Forelimb muscle (tissue), 1 donor: ENCODE results near the gene CELA2A. TPM values are rescaled to one million over a fixed set of nuclear protein-coding genes. Genes with fewer than 3 reads are reported as not detected.

Experiments
- DNase-seq: peaks from one replicate; pipeline ENCODE4 v3.0.0-alpha.2; 2013; ENCODE audit warnings: low read depth
- polyA plus RNA-seq: library from polyadenylated mRNA; unstranded; fragments of 120-200 nt; gene quantifications from one replicate; pipeline ENCODE4 v1.2.1, GENCODE V29; 2013; ENCODE audit not compliant: insufficient read length

CELA2A gene
- polyA plus RNA-seq: 0.35 TPM

DNA sequence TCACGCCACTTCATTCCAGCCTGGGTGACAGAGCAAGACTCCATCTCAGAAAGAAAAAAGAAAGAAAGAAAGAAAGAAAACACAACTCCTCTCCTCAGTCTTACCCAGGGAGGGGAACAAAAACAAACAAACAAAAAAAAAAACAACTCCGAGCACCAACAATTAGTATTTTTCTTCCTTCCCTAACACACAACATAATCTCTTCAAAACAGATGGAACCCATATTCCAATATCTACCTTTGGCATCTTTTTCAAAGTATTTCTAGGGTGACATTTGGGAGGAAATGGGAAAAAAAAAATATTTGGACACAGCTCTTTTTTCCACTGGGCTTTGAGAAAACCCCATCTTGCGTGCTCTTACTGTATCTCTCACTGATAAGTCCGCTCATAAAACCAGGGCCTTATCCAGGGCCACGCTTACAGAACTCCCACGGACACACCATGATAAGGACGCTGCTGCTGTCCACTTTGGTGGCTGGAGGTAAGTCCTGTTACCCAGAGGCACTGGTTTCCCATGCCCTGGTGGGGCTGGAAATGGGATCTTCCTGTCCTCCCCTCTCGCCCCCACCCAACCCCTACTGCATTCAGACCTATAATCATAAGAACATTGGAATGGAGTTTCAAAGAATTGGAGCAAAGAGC is at the start of gene CELA2A:
TSS of gene CELA2A (plus strand) at position 420 of the 642 bp plus-strand sequence. CDS start at position 442, 22 bp downstream.
- no peak for DNase-seq

DNA sequence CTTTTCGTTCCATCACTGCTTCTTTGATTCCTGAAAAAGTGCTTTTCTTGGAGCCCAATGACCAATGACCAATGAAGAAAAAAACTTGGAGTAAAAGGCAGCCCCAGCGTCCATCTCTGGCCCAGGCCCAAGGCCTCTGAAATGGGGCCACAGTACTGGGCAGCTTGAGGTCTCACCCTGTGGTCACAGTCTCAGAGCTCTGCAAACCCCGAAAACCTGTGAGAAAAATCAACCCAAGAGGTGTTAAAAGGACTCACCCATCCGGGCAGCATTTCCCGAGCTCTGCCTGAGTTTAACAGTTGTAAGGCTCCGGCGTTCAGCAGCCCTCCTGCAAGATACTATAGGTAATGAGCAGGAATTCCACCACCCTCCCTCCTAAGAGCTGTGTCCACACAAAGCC is 49.0 kb upstream of the CELA2A start:
- DNase-seq: no peak

DNA sequence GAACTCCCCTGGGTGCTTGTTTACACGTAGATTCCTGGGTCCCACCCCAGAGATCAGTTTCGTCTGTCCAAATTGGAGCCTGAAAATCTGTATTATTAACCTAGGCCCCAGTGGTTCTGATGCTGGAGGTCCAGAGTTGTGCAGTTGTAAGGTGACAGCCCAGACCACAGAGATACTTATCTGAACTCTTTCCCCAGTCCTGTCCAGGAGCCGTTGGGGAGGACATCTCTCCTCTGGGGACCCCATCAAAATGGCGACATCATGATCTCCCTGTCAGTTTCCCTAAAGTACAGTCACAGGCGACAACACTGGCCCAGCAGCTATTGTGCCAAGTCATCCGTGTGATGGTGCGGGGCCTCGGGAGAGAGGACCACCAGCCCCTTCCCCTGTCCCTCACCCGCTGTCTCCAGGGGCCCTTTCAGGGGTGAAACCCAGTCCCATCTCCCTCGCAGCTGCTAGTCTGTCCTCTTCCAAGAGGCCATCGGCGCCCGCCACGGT is 47.6 kb upstream of the CELA2A start:
- no peak for DNase-seq

DNA sequence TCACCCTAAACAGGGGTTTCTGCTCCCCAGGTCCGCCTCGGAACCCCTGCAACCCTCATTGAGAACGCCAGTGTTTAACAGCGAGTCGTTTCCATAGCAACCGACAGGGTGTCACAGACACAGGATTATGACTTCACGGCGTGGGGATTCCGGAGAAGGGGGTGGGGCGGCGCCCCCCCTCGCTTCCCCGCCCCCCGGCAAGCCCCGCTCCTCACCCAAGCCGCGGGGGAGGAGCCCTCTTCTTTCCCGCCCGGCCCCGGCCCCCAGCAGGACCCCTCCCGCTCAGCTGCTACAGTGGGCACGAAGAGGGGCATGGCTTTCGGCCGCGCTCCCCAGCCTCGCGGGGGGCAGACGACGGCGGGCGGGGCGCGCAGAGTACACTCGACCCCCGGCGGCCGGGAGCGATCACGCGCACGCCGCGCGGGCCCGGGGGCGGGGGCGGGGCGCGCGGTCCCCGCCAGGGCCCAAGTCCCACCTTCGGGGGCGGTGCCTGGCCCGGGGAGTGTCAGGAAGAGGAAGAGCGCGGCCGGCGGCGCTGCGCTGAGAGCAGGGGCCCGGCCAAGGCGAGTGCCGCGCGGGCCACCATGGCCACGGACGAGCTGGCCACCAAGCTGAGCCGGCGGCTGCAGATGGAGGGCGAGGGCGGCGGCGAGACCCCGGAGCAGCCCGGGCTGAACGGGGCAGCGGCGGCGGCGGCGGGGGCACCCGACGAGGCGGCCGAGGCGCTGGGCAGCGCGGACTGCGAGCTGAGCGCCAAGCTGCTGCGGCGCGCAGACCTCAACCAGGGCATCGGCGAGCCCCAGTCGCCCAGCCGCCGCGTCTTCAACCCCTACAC is 46.9 kb upstream of the CELA2A start, which contains the start of gene EFHD2:
TSS of gene EFHD2 (plus strand) at position 501 of the 835 bp plus-strand sequence. CDS start at position 585, 84 bp downstream.
- peak; percentile 61 for DNase-seq

DNA sequence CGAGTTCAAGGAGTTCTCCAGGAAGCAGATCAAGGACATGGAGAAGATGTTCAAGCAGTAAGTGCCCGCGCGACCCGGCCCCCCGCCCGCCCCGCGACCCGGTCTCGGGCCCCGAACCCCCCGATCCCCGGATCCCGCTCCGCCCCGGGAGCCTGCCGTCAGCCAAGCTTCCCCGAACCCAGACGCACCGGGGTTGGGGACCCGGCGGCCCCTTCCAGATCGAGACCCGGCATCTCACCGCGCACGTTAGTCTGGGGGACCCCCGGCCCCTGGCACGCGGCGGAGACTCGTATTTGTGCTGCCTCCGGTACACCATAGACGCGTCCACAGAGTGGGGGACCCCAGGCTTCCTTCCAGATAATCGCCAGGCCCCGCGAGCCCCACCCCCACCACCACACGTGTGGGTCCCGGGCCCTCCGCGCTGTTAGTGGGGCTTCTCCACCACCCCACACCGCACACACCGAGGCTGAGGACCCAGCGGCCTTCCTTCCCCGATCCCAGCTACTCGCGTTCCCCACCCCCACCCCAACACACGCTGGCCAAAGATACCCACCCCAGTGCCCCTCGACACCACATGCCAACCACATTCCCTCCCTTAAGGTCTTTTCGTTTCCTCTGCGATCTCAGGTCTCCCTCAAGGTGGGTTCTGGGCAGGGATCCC is 46.2 kb upstream of the CELA2A start:
- no peak for DNase-seq

DNA sequence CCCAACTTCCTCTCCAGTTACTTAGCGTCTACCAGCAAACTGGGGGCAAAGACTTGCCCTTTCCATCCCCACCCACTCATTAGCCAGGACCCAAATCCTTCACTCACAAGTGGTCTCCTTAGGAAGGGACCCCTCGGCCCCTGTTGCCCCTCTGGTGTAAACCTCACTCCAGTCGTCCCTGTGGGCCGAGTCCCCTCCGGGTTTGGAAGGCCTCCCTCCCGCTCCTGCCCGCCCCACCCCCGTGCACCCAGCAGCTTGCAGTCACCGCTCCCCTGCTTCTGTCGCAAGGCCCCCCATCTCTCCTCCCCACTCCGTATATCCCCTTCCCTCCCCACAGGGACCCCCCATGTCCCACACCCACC is 45.7 kb upstream of the CELA2A start:
- no peak for DNase-seq

DNA sequence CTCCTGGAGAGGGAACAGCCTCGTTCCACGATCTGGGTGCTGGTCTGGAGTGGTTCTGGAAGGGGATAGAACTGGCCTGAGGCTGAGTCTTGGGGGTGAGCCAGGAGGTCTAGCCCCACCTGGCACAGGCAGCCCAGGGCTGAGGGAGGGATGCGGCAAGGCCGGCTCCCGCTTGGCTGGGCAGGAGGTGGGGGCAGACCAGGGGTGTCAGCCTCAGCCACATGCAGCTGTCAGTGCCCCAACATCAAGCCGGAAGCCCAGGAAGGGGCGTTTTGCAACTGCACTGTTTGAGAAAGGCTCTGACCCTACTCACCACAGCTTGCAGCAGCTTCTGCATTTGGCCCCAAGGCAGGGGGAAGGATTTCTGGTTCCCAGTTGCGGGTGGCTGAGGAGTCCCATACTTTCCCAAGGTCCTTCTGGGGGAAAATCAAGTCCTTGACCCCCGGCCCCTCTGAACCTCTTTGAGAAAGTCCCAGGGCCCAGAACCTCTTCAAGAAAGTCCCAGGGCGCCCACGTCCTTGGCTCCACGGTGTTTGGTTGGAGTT is 44.9 kb upstream of the CELA2A start:
- DNase-seq: no peak

DNA sequence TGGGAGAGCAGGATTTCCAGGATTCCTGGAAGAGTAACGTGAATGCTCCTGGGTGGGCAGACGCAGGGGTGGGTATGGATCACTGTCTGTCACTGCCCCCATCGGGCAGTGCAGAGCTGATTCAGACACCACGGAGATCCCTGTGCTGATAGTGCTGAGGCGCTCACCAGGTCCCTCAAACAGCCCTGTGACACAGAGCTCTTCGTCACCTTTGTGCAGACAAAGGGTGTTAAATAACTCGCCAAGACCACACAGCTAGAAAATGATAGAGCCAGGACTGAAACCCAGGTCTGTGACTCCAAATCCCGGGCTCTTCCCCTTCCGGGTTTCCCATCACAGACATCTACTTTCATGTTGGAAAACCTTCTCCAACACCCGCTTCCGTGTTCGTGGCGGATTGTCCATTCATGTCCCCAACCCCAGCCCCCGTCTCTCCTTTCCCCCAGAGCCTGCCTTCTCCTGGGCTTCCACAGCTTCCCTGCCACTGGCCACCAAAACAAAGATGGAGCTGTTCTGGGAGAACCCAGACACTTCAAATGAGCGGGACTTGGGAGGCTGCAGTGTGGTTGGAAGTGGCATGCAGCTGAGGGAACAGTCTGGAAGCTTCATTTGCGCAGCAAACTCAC is 44.2 kb upstream of the CELA2A start:
- no peak for DNase-seq

DNA sequence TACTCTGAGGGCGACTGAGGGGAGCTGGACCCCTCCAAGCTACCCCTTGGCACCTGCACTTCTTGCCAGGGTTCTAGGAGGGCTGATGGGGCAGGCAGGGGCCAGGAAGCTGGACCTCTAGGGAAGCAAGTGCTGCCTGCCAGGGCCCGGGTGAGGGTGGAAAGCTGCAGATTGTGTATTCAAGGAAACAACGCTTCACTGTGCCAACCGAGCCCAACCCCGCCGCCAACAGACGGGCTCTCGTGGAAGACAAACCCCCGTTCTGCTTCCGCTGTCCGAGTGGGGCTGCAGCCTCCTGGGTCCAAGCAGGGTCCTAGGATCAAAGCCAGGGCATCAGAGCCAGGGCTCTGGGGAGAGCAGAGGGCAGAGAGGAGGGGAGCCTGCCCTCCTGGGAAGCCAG is 43.7 kb upstream of the CELA2A start:
- no peak for DNase-seq

DNA sequence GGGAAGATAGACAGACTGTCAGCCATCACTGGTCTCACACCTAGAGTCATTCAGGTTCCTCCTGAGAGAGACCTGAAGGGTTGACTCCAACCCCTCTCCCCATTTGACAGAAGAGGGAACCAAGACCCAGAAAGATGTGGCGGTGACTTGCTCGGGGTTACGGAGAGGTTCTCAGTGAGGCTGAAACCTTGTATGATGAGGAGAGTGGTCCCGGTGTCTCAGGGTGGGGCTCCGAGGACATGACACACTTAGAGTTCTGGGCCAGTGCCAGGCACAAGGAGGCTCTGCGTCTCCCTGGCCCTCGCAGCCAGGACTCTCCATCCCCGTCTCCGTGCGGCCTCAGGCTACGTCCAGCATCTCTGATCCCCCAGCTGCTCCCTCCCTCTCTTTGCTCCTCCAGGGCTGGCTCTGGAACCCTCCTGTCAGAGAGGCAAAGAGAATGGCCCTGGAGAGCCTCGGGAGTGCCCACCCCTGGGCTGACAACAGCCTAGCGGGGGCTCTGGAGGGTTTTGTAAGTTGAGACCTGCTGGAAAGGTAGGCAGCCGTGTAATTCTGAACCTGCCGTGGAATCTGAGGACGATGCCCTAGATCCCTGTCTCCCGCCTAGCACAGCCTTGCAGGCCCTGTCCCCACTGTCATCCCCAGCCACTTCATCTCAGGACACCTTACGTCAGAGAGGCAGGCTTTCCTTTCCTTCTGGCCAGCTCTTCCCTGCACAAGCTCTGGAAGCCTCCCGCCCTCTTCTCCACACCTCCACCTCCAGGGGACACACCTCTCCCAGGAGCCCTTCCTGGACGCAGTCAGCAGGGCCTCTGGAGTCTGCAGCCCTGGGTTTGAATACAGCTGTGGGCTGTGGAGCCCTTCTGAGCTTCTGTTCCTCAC is 42.7 kb upstream of the CELA2A start:
- DNase-seq: no peak

DNA sequence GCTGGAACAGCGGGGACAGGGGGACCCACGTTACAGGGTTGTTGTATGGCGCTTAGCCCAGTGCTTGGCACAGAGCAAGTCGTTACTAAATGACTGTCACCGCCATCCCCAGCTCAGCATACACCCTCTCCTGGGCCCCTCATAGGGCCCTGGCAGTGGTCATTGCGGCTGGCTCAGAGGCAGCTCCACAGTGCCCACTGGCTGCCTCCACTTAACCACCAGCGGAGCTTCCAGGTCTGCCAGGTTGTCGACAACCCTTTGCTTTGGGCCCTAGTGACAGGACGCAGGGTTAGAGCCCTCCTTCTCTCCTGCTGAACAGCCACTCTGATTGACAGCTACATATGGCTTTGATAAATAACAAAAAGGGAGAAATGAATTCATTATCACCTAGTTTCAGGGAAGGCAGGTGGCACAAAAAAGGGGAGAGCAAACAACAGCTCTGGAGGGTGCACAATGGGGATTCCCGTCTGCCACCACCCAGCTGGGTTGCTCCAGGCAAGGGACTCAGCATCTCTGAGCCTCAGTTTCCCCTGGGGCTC is 42.0 kb upstream of the CELA2A start:
- DNase-seq: no peak

DNA sequence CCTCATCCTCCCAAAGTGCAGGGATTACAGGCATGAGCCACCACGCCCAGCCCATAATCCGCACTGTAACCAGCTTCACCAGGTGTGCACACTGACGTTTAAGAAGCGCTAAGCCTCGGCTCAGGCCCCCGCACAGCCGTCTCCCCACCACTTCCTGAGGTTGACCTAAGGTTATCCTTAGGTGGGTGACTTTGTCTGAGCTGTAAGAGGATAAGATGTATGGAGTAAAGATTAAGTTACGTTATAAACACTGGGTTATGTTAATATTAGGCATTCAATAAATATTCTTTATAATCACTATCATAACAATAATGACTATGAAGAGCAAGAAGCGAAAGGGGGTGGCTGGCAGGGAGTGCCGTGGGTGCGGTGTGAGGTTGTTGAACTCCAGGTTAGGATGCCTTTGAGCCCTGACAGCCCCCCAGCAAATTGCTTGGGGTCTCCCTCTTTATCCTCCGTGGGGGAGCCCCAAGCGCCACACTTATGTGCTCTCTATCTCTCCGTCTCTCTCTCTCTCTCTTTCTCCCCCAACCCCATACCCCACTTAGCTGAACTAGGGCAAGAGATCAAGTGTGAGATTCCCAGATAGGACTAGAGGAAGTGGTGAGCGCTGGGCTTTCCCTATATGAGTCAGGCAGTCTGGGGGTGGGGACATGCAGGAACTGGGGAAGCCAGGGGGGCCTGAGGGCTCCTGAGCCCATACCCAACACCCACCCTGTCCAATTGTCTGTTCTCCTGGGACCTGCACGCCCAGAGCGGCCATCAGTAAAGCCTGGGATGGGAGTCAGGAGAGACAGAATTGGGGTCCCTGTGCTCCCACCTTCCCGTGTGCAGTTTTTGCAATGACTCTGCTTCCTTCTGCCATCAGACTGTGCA is 39.2 kb upstream of the CELA2A start:
- no peak for DNase-seq

DNA sequence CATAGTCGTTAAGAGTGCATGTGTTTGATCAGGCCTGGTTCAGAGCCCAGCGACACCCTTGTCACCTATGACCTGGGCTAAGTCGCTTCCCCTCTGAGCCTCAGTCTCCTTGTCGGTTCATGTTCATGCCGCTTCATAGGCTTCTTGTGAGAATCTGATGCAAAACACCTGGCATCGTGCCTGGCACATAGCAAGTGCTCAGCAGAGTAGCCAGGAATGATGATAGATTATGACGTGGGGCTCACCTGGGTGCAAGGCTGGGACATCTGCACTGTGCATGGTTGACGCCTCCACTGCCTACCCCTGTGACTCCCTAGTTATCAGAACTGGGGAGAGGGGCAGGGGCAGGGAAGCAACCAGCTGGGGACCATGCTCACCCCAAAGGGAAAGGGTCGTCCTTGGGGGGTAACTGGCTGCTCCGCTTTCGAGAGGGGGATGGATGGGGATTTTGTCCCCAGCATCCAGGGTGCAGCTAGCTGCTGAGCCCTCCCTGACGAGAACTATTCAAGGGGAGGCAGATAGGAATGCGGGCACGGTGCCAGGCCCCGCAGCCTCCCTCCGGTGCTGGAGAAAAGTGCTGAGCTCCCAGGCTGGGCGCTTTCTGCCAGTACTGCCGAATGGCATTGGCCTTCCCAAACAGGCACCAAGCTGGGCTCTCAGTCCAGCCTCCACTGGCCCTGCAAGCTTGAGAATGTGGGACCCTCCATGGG is 37.6 kb upstream of the CELA2A start:
- no peak for DNase-seq

DNA sequence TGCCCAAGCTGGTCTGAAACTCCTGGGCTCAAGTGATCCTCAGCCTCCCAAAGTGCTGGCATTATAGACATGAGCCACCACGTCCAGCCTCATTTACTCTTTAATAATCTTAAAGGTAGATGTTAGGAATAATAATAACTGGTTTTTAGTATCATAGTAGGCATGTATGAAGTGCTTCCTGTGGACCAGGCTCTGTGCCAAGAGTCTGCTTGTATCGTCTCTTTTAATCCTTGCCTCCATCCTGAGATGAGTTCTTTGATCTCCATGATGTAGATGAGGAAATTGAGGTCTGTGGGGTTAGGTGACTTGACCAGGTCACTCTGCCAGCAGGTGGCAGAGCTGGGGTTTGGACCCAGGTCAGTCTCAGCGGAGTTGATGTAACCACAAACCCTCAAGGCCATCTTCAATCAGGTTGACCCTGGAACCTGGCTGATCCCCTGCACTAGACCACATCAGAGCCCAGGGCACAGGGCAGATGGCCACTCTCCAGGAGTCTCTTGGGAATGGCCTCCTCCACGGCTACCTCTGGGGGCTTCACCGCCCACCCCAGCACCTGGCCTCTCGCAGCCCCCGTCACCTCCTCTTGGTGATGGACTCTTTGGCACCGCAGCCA is 35.6 kb upstream of the CELA2A start:
- no peak for DNase-seq

DNA sequence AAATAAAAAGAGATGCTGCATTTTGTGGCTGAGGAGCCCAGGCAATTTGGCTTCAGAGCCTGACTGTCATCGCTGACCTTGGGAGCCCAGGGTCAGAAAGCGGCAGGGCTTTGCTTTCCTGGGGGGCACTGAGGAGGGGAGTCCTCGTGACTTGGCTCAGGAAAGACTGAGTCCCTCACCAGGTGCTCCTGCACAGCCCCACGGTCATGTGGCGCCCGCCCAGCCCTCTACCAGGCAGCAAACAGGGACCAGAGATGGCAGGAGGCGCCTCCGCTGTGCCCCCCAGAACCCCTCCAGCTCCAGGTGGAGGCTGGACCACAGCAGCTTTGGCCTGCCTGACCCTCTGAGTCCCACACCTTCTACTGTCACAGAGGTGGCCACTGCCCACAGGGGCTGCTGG is 33.7 kb upstream of the CELA2A start:
- no peak for DNase-seq

DNA sequence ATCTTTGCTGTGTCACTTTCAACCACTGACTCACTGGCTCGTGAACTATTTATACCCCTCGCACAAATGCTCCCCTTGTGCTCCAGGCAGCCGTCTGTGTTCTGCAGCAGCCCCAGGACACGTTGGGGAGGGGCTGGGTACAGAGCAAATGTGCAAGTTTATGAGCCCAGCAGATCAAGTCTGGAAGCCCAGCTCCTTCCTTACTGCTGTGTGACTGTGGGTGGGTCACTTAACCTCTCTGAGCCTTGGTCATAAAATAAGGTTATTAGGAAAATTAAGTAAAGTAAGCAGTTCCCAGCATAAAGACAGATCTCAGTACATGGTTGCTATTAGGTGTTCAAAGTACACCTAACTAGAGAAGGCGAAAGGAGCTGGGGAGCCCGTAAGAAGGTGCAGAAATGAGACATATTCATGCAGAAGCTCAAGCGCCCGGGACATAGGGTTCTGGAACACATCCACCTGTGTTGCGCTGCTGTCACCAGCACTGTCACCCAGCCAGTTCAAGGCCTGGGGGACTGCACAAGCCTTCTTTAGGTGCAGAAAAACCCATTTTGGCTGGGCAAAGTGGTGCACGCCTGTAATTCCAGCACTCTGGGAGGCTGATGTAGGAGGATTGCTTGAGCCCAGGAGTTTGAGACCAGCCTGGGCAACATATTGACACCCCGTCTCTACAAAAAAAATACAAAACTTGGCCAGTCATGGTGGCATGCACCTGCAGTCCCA is 33.0 kb upstream of the CELA2A start:
- DNase-seq: no peak

DNA sequence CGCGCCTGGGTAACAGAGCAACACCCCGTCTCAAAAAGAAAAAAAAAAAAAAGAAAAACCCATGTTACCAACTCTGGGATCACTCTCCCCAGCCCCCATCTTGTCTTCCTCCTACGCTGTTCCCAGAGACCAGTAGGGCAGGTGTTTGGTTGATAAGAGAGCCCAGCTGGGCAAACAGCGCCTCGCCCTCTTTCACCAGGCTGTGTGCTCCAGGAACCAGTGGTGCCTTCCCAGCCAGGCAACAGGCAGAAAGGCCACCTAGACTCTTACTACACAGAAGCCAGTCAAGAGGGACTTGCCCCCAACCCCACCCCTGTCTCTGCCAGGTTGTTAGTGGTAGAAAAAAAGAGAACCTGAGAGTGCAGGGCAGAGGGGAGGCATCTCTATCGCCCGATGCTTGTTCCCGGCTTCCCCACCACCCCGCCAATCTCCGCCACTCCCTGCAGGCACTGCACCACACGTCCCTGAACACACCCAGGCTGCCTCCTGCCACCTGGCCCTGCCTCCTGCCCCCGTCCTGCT is 32.3 kb upstream of the CELA2A start:
- no peak for DNase-seq
